IMR-90 (cell line): Measurements from ENCODE around the gene IL4R. TPM values are rescaled to one million over a fixed set of nuclear protein-coding genes. Genes with fewer than 3 reads are reported as not detected.

Source experiments
- ATAC-seq: fragments of 200-7000 bp; cut with Tn5 transposase; 2 replicates; pipeline ENCODE4 v1.9.1; 2020; ENCODE audit warnings: low read depth, mild to moderate bottlenecking, moderate library complexity
- BruUV-seq: library from RNA; stranded (reverse); fragments of 400-500 nt; replicated peaks from 2 replicates; lab custom pipeline; 2021; lab: Mats Ljungman, UMichigan
- CTCF ChIA-PET: fragments of 300-600 bp; formaldehyde crosslinking; extraction: SDS; loops from one replicate; lab custom pipeline; 2021; ENCODE audit warnings: antibody characterized with exemption; lab: Yijun Ruan, JAX
- POLR2A ChIA-PET: fragments of 300-600 bp; sonication (Branson Sonifier 250); formaldehyde crosslinking; loops from one replicate; lab custom pipeline; 2022; ENCODE audit warnings: antibody characterized with exemption; ENCODE audit not compliant: unreplicated experiment; lab: Charles Lee
- DNase-seq: peaks from one replicate; pipeline ENCODE4 v3.0.0; 2013
- H2AFZ ChIP-seq: replicated peaks from 2 replicates; pipeline ENCODE3; 2013; ENCODE audit warnings: low read length, mild to moderate bottlenecking; ENCODE audit not compliant: poor library complexity
- H2AK5ac ChIP-seq: 2 replicates; pipeline ENCODE4 v1.6.1; 2013; ENCODE audit warnings: low read depth, low read length, inconsistent platforms
- H2AK9ac ChIP-seq: replicated peaks from 2 replicates; pipeline ENCODE3; 2013; ENCODE audit warnings: mild to moderate bottlenecking, low read depth, low read length, moderate library complexity; ENCODE audit not compliant: poor library complexity
- H2BK120ac ChIP-seq: 2 replicates; pipeline ENCODE4 v1.6.1; 2013; ENCODE audit warnings: low read depth, low read length, inconsistent platforms
- H2BK15ac ChIP-seq: 3 replicates; pipeline ENCODE4 v1.6.1; 2013; ENCODE audit warnings: low read depth, low read length, inconsistent platforms
- H2BK20ac ChIP-seq: 2 replicates; pipeline ENCODE4 v1.6.1; 2013; ENCODE audit warnings: low read depth, mild to moderate bottlenecking, inconsistent platforms, low read length, moderate library complexity
- H2BK5ac ChIP-seq: 2 replicates; pipeline ENCODE4 v1.6.1; 2013; ENCODE audit warnings: mild to moderate bottlenecking, low read depth, low read length, inconsistent platforms; ENCODE audit not compliant: poor library complexity, severe bottlenecking
- H3K14ac ChIP-seq: replicated peaks from 2 replicates; pipeline ENCODE4 v1.6.1; 2013; ENCODE audit warnings: low read depth, low read length, inconsistent platforms
- H3K18ac ChIP-seq: 2 replicates; pipeline ENCODE4 v1.6.1; 2013; ENCODE audit warnings: low read depth, low read length, control low read depth
- H3K23ac ChIP-seq: 2 replicates; pipeline ENCODE4 v1.6.1; 2013; ENCODE audit warnings: low read depth, low read length, inconsistent platforms
- H3K27ac ChIP-seq: 2 replicates; pipeline ENCODE4 v1.5.1; 2013; ENCODE audit warnings: mild to moderate bottlenecking, control low read depth, low read length; ENCODE audit not compliant: insufficient read depth
- H3K27me3 ChIP-seq: 2 replicates; pipeline ENCODE4 v1.6.1; 2013; ENCODE audit warnings: low read length; ENCODE audit not compliant: control insufficient read depth, insufficient read depth
- H3K36me3 ChIP-seq: 2 replicates; pipeline ENCODE4 v1.6.1; 2013; ENCODE audit warnings: low read length, mixed read lengths; ENCODE audit not compliant: control insufficient read depth, insufficient read depth
- H3K4ac ChIP-seq: 2 replicates; pipeline ENCODE4 v1.6.1; 2013; ENCODE audit warnings: low read depth, low read length, inconsistent platforms
- H3K4me1 ChIP-seq: 2 replicates; pipeline ENCODE4 v1.6.1; 2013; ENCODE audit warnings: low read length, mixed read lengths; ENCODE audit not compliant: control insufficient read depth, insufficient read depth
- H3K4me2 ChIP-seq: 2 replicates; pipeline ENCODE4 v1.6.1; 2013; ENCODE audit warnings: low read depth, mild to moderate bottlenecking, control low read depth, low read length, moderate library complexity
- H3K4me3 ChIP-seq: 2 replicates; pipeline ENCODE4 v1.5.1; 2013; ENCODE audit warnings: low read depth, mild to moderate bottlenecking, control low read depth, low read length, moderate library complexity; ENCODE audit not compliant: insufficient read depth
- H3K56ac ChIP-seq: 2 replicates; pipeline ENCODE4 v1.6.1; 2013; ENCODE audit warnings: low read length, inconsistent platforms; ENCODE audit not compliant: insufficient read depth; ENCODE audit errors: extremely low read depth
- H3K79me1 ChIP-seq, 2 experiments: 2 replicates each; pipeline ENCODE4 v1.6.1; 2013; ENCODE audit warnings: low read length in 2 of 2, inconsistent platforms in 1 of 2, low read depth in 1 of 2
- H3K9ac ChIP-seq: 2 replicates; pipeline ENCODE4 v1.6.1; 2013; ENCODE audit warnings: low read depth, low read length, control low read depth
- H3K9me1 ChIP-seq: 2 replicates; pipeline ENCODE4 v1.6.1; 2013; ENCODE audit warnings: low read length, inconsistent platforms; ENCODE audit not compliant: insufficient read depth
- H3K9me3 ChIP-seq: 2 replicates; pipeline ENCODE4 v1.6.1; 2013; ENCODE audit warnings: low read length; ENCODE audit not compliant: control insufficient read depth, insufficient read depth
- H4K20me1 ChIP-seq: 2 replicates; pipeline ENCODE4 v1.6.1; 2013; ENCODE audit warnings: low read length, inconsistent platforms; ENCODE audit not compliant: insufficient read depth
- H4K5ac ChIP-seq: 2 replicates; pipeline ENCODE4 v1.6.1; 2013; ENCODE audit warnings: mild to moderate bottlenecking, low read depth, low read length, control low read depth
- H4K8ac ChIP-seq, 2 experiments: 2 replicates each; pipeline ENCODE4 v1.6.1; 2013; ENCODE audit warnings: low read depth in 2 of 2, low read length in 2 of 2, control low read depth in 1 of 2, inconsistent platforms in 1 of 2
- H4K91ac ChIP-seq: 2 replicates; pipeline ENCODE4 v1.6.1; 2013; ENCODE audit warnings: low read depth, low read length, inconsistent platforms; ENCODE audit not compliant: insufficient read depth
- SMC3 ChIP-seq: fragments of 150-350 bp; IDR thresholded peaks from 2 replicates; pipeline ENCODE4 v1.6.1; 2016; ENCODE audit warnings: low read depth, mild to moderate bottlenecking, antibody characterized with exemption, low read length, moderate library complexity
- WGBS, 2 experiments: methylation state at CpG; one replicate each; pipeline versions ENCODE4 v1.1.5 to v1.1.7; 2013; ENCODE audit warnings: missing lambda C conversion rate in 2 of 2; ENCODE audit not compliant: insufficient read length in 1 of 2; ENCODE audit errors: extremely low coverage in 2 of 2; 5-methylcytosine and 5-hydroxymethylcytosine counted together
- dilution Hi-C: fragments of 300-500 bp; cut with HindIII; formaldehyde crosslinking; loops from one replicate; pipeline ENCODE4 v1.14.3; 2018; ENCODE audit warnings: low sequenced_read_pairs; ENCODE audit not compliant: unreplicated experiment
- in situ Hi-C: fragments of 300-500 bp; cut with MboI; formaldehyde crosslinking; loops from 3 replicates; pipeline ENCODE4 v1.14.3; 2019; ENCODE audit warnings: low sequenced_read_pairs, inconsistent platforms, mixed read lengths
- intact Hi-C: fragments of 100-400 bp; cut with micrococcal nuclease; formaldehyde crosslinking; loops from 2 replicates; pipeline ENCODE4 v1.10.0; 2022
- polyA plus RNA-seq, 3 experiments: library from polyadenylated mRNA; depleted of rRNA; stranded (reverse); fragments of >200 nt; gene quantifications; 2 replicates each; pipeline ENCODE4 v1.2.3, GENCODE V29; 2012; ENCODE audit warnings: low replicate concordance in 1 of 3
- total RNA-seq: library from RNA; depleted of rRNA; stranded (reverse); fragments of >200 nt; gene quantifications from 2 replicates; pipeline ENCODE4 v1.2.3, GENCODE V29; 2012

Gene IL4R
- total and polyA plus RNA-seq, 2 of the 4 experiments (the other 2 are of a cell fraction), result 6.3 to 18.7 TPM

DNA sequence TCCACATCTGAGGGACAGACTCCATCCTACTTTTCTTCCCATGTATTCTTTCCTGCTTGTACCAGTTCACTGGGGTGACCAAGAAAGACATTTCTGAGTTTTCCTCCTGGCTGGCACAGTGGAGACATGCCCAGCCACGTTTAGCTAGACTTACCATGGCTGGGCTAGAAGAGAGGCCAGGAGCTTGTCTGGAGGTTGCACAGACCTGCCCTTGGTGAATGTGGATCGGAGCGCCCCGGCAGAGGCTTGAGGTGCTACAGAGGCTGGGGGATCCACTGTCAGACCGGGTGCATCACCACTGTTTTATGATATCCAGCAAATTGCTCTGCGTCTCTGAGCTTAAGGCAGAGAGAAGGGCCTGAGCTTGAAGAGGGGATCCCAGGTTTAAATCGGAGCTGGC, 3.5 kb downstream of the IL4R start:
- ATAC-seq, result no peak
- ChIA-PET CTCF (interaction anchor here (1.4 to 1.9 kb wide), 2 partner anchors 51 to 83 kb away, joined by 4 to 6 read pairs; no protein-coding TSS in a partner anchor), POLR2A (interaction anchor here (0.8 kb wide), 1 partner anchor 9 kb away, joined by 3 read pairs; no protein-coding TSS in a partner anchor)
- peak overlapping the region; percentile 41 for H3K23ac ChIP-seq
- no peak for TF ChIP-seq SMC3
- intact Hi-C loops, result no loop called here
- peaks cover 7 to 79% of the 10 kb centered on the region in 2 experiments; a peak in 3 of 4 replicates for H3K79me1 ChIP-seq
- peaks cover 19% of the 10 kb centered on the region for H3K9me1 ChIP-seq
- peak overlapping the region; percentile 48 for H2AK9ac ChIP-seq
- H3K36me3 ChIP-seq, result peaks cover 27% of the 10 kb centered on the region
- H4K5ac ChIP-seq, result peak overlapping the region; percentile 46
- in situ Hi-C loops, result loop anchor here (5.0 kb wide), 1 partner anchor 75 kb away; no protein-coding TSS in a partner anchor
- H3K9me3 ChIP-seq, result no peaks in the 10 kb centered on the region
- H3K9ac ChIP-seq, result peak overlapping the region; percentile 31
- DNase-seq, result no peak
- peak overlapping the region; percentile 47; the same call in 1 of the 3 replicates for H2BK15ac ChIP-seq
- H2BK20ac ChIP-seq, result peak overlapping the region; percentile 22; the same call in 1 of the 2 replicates
- H3K27me3 ChIP-seq, result no peaks in the 10 kb centered on the region
- H3K4me3 ChIP-seq, result no peak overlapping the region
- peaks cover 37% of the 10 kb centered on the region for H3K4me1 ChIP-seq
- H3K14ac ChIP-seq, result peak overlapping the region; percentile 75
- H3K27ac ChIP-seq, result peak overlapping the region; percentile 71
- BruUV-seq, result no TSS peak
- peak overlapping the region; percentile 45 for H3K4me2 ChIP-seq
- H4K20me1 ChIP-seq, result peaks cover 43% of the 10 kb centered on the region
- H2AFZ ChIP-seq, result no peak overlapping the region
- peak overlapping the region; percentile 92 for H2AK5ac ChIP-seq
- dilution Hi-C loops, result no loop called here
- no peak overlapping the region for H3K56ac ChIP-seq
- H4K8ac ChIP-seq, result peak overlapping the region; percentile 49 to 58; a peak in 3 of 4 replicates
- H2BK5ac ChIP-seq, result peak overlapping the region; percentile 57
- 70% methylated on average over 2 of the region's 7 CpGs; no CpG with 5 or more reads in 1 of the 2 experiments for WGBS, 2 experiments
- peak overlapping the region; percentile 58 for H4K91ac ChIP-seq
- peak overlapping the region; percentile 81 for H3K4ac ChIP-seq
- H3K18ac ChIP-seq, result peak overlapping the region; percentile 43
- H2BK120ac ChIP-seq, result peak overlapping the region; percentile 36; the same call in 1 of the 2 replicates
